Nephron (organoid): ENCODE results near the gene GBA2.

Experiments used
- H3K27ac Mint-ChIP-seq, 3 experiments: 2 replicates each; pipeline ENCODE4 v1.8.0; 2020; ENCODE audit warnings: mixed read lengths in 3 of 3, mild to moderate bottlenecking in 2 of 3, moderate library complexity in 1 of 3
- H3K27me3 Mint-ChIP-seq: 2 replicates; pipeline ENCODE4 v1.8.0; 2021; ENCODE audit warnings: low read depth, mild to moderate bottlenecking, moderate library complexity, mixed read lengths
- H3K36me3 Mint-ChIP-seq: 2 replicates; pipeline ENCODE4 v1.8.0; 2020; ENCODE audit warnings: low read depth, mixed read lengths
- H3K4me1 Mint-ChIP-seq: 2 replicates; pipeline ENCODE4 v1.8.0; 2020; ENCODE audit warnings: mixed read lengths
- H3K4me3 Mint-ChIP-seq, 3 experiments: 2 replicates each; pipeline ENCODE4 v1.8.0; 2020; ENCODE audit warnings: mild to moderate bottlenecking in 3 of 3, mixed read lengths in 3 of 3, moderate library complexity in 2 of 3
- H3K9me3 Mint-ChIP-seq: 2 replicates; pipeline ENCODE4 v1.8.0; 2020; ENCODE audit warnings: mixed read lengths
- CTCF ChIP-seq, 3 experiments: fragments of 200-600 bp; sonication (generic); IDR thresholded peaks; one replicate each; pipeline ENCODE4 v1.5.0; 2021; ENCODE audit warnings: antibody characterized with exemption in 3 of 3; ENCODE audit not compliant: unreplicated experiment in 3 of 3

Gene GBA2

GRCh38 chr9:35718721-35719511 lies 30.1 kb downstream of the GBA2 start:
- Mint-ChIP-seq H3K36me3 (peaks cover 89% of the 10 kb centered on the region), H3K27ac (no peak overlapping the region)

GRCh38 chr9:35717132-35717870 lies 31.7 kb downstream of the GBA2 start:
- H3K27me3 Mint-ChIP-seq, result no peaks in the 10 kb centered on the region
- no peaks in the 10 kb centered on the region for H3K9me3 Mint-ChIP-seq

More at GRCh38 chr9:35718721-35719511, 30.1 kb downstream of the GBA2 start:
- Mint-ChIP-seq H3K27me3 (no peaks in the 10 kb centered on the region), H3K4me1 (peaks cover 5% of the 10 kb centered on the region), H3K9me3 (no peaks in the 10 kb centered on the region), H3K4me3 (no peak overlapping the region)
- no peak for TF ChIP-seq CTCF (IDR thresholded peaks at IDR 0.05; ENCODE audit: unreplicated experiment in 3 of 3)

GRCh38 chr9:35716230-35716629 lies 32.8 kb downstream of the GBA2 start:
- Mint-ChIP-seq H3K4me1 (peaks cover 5% of the 10 kb centered on the region), H3K36me3 (peaks cover 86% of the 10 kb centered on the region), H3K4me3 (no peak overlapping the region), H3K27me3 (no peaks in the 10 kb centered on the region), H3K9me3 (no peaks in the 10 kb centered on the region), H3K27ac (no peak overlapping the region)
- no peak for TF ChIP-seq CTCF (IDR thresholded peaks at IDR 0.05; ENCODE audit: unreplicated experiment in 3 of 3)

More at GRCh38 chr9:35717132-35717870, 31.7 kb downstream of the GBA2 start:
- H3K27ac Mint-ChIP-seq, result no peak overlapping the region
- H3K4me3 Mint-ChIP-seq, result no peak overlapping the region
- H3K4me1 Mint-ChIP-seq, result peaks cover 5% of the 10 kb centered on the region
- peaks cover 87% of the 10 kb centered on the region for H3K36me3 Mint-ChIP-seq
- no peak for TF ChIP-seq CTCF (IDR thresholded peaks at IDR 0.05; ENCODE audit: unreplicated experiment in 3 of 3)

GRCh38 chr9:35714579-35715252 lies 34.3 kb downstream of the GBA2 start:
- Mint-ChIP-seq H3K4me1 (peaks cover 5% of the 10 kb centered on the region), H3K4me3 (no peak overlapping the region), H3K27me3 (no peaks in the 10 kb centered on the region), H3K36me3 (peaks cover 86% of the 10 kb centered on the region), H3K9me3 (no peaks in the 10 kb centered on the region), H3K27ac (peak overlapping the region in 1 of 3 experiments; percentile 49)
- TF ChIP-seq CTCF (IDR thresholded peaks at IDR 0.05; ENCODE audit: unreplicated experiment in 3 of 3), result no peak

- TF ChIP-seq CTCF (IDR thresholded peaks at IDR 0.05; ENCODE audit: unreplicated experiment in 3 of 3), result no peak
- Mint-ChIP-seq H3K36me3 (peaks cover 84% of the 10 kb centered on the region), H3K27me3 (no peaks in the 10 kb centered on the region), H3K9me3 (no peaks in the 10 kb centered on the region), H3K4me3 (no peak overlapping the region), H3K4me1 (peaks cover 5% of the 10 kb centered on the region), H3K27ac (no peak overlapping the region)
These were observed 34.9 kb downstream of the GBA2 start for GRCh38 chr9:35714123-35714522.
